Keratinocyte (primary cell): ENCODE measurements around the gene ZBTB20. TPM values are rescaled to one million over a fixed set of nuclear protein-coding genes. Genes with fewer than 3 reads are reported as not detected.

Experiments used
- DNase-seq: peaks from one replicate; pipeline ENCODE4 v3.0.0-alpha.2; 2011; ENCODE audit warnings: low read depth, missing footprints, low spot score
- FAIRE-seq: peaks from 2 replicates; lab custom pipeline; 2011; peaks lifted over from hg19 to GRCh38; lab: Jason Lieb, UNC
- H2AFZ ChIP-seq: 2 replicates; pipeline ENCODE4 v1.6.0; 2012; ENCODE audit warnings: low read length, control low read depth, inconsistent platforms; ENCODE audit not compliant: control insufficient read depth
- H3K27ac ChIP-seq: 2 replicates; pipeline ENCODE4 v1.5.1; 2011; ENCODE audit warnings: low read length; ENCODE audit not compliant: control insufficient read depth, insufficient read depth
- H3K27me3 ChIP-seq: 3 replicates; pipeline ENCODE4 v1.6.0; 2011; ENCODE audit warnings: low read length; ENCODE audit not compliant: control insufficient read depth, insufficient read depth; ENCODE audit errors: extremely low read depth
- H3K36me3 ChIP-seq, 2 experiments: 2 replicates in 1 of 2; 3 replicates in 1 of 2; pipeline ENCODE4 v1.5.1; 2011; ENCODE audit warnings: low read length in 2 of 2, mild to moderate bottlenecking in 1 of 2; ENCODE audit not compliant: control insufficient read depth in 2 of 2, insufficient read depth in 2 of 2; ENCODE audit errors: extremely low read depth in 1 of 2
- H3K4me1 ChIP-seq: 3 replicates; pipeline ENCODE4 v1.5.1; 2011; ENCODE audit warnings: low read length; ENCODE audit not compliant: control insufficient read depth, insufficient read depth; ENCODE audit errors: extremely low read depth
- H3K4me2 ChIP-seq: 3 replicates; pipeline ENCODE4 v1.6.0; 2011; ENCODE audit warnings: low read depth, low read length; ENCODE audit not compliant: control insufficient read depth, insufficient read depth; ENCODE audit errors: extremely low read depth
- H3K4me3 ChIP-seq, 3 experiments: fragments of 200-600 bp in 1 of 3; sonication (generic) in 1 of 3; 2 replicates in 2 of 3; 3 replicates in 1 of 3; pipeline ENCODE4 v1.5.1; 2011 to 2016; ENCODE audit warnings: low read length in 3 of 3, mild to moderate bottlenecking in 3 of 3, control low read depth in 2 of 3, inconsistent platforms in 1 of 3, low read depth in 1 of 3, mixed read lengths in 1 of 3, mixed run types in 1 of 3, moderate library complexity in 1 of 3; ENCODE audit not compliant: control insufficient read depth in 2 of 3, insufficient read depth in 2 of 3; ENCODE audit errors: extremely low read depth in 1 of 3
- H3K79me2 ChIP-seq: 2 replicates; pipeline ENCODE4 v1.6.0; 2012; ENCODE audit warnings: low read length; ENCODE audit not compliant: control insufficient read depth, insufficient read depth
- H3K9ac ChIP-seq: 3 replicates; pipeline ENCODE4 v1.6.0; 2011; ENCODE audit warnings: low read length; ENCODE audit not compliant: control insufficient read depth, insufficient read depth; ENCODE audit errors: extremely low read depth
- H3K9me1 ChIP-seq: 3 replicates; pipeline ENCODE4 v1.6.0; 2011; ENCODE audit warnings: low read length; ENCODE audit not compliant: control insufficient read depth, insufficient read depth; ENCODE audit errors: extremely low read depth
- H3K9me3 ChIP-seq: 2 replicates; pipeline ENCODE4 v1.5.1; 2012; ENCODE audit warnings: low read depth, low read length; ENCODE audit not compliant: control insufficient read depth
- H4K20me1 ChIP-seq: 3 replicates; pipeline ENCODE4 v1.6.0; 2011; ENCODE audit warnings: low read length; ENCODE audit not compliant: control insufficient read depth, insufficient read depth; ENCODE audit errors: extremely low read depth
- CTCF ChIP-seq, 3 experiments: IDR thresholded peaks in 1 of 3; conservative IDR thresholded peaks in 1 of 3; optimal IDR thresholded peaks in 1 of 3; 2 replicates in 2 of 3; 3 replicates in 1 of 3; pipeline versions ENCODE3 to v1.5.1; 2011; ENCODE audit warnings: low read length in 3 of 3, mild to moderate bottlenecking in 3 of 3, moderate library complexity in 2 of 3, control low read depth in 1 of 3, inconsistent platforms in 1 of 3; ENCODE audit not compliant: insufficient read depth in 2 of 3; ENCODE audit errors: extremely low read depth in 1 of 3
- EZH2 ChIP-seq: IDR thresholded peaks from one replicate; pipeline ENCODE4 v1.6.1; 2012; ENCODE audit warnings: inconsistent platforms, mild to moderate bottlenecking, low read length, moderate library complexity
- dilution Hi-C: fragments of 300-500 bp; cut with MboI; formaldehyde crosslinking; loops from one replicate; pipeline ENCODE4 v1.7.0; 2020; ENCODE audit warnings: low sequenced_read_pairs; ENCODE audit not compliant: extremely low pct_ligation_motif_present
- polyA plus RNA-seq, 5 experiments: library from polyadenylated mRNA; depleted of rRNA in 3 of 5; stranded (reverse) in 3 of 5; stranded (forward) in 1 of 5; unstranded in 1 of 5; fragments of >200 nt; gene quantifications; 1 replicate in 1 of 5; 2 replicates in 3 of 5; 3 replicates in 1 of 5; pipeline versions ENCODE4 v1.2.1 to v1.2.3, GENCODE V29; 2011 to 2012; ENCODE audit warnings: missing spikeins in 2 of 5, low read depth in 1 of 5, low replicate concordance in 1 of 5

ZBTB20 gene
- polyA plus RNA-seq, 1 donor (not counting 4 experiments of a cell fraction or from before 2014, with no cell fraction given), result 0.52 TPM

- Histone ChIP-seq H3K4me1 (no peaks in the 10 kb centered on the region), H3K27ac (no peak overlapping the region), H3K9me1 (no peaks in the 10 kb centered on the region), H3K9me3 (no peaks in the 10 kb centered on the region), H3K9ac (no peak overlapping the region), H3K27me3 (no peaks in the 10 kb centered on the region), H3K79me2 (no peaks in the 10 kb centered on the region), H4K20me1 (no peaks in the 10 kb centered on the region), H3K4me3 (no peak overlapping the region), H3K36me3 (no peaks in the 10 kb centered on the region), H3K4me2 (no peak overlapping the region), H2AFZ (no peak overlapping the region)
- dilution Hi-C loops, result no loop called here
- FAIRE-seq, result no peak
- DNase-seq, result no peak
- TF ChIP-seq EZH2 (no peak), CTCF (optimal IDR thresholded peaks at IDR 0.05 in 1 of 3, IDR thresholded peaks at IDR 0.05 in 1 of 3, conservative IDR thresholded peaks at IDR 0.05 in 1 of 3; ENCODE audit: extremely low read depth in 1 of 3, insufficient read depth in 2 of 3, low read length in 3 of 3) (no peak)
Measured at GRCh38 chr3:115090712-115091111, 56.4 kb downstream of the ZBTB20 start.

GRCh38 chr3:115089481-115089880, 57.6 kb downstream of the ZBTB20 start:
- Histone ChIP-seq H3K79me2 (no peaks in the 10 kb centered on the region), H3K9me3 (no peaks in the 10 kb centered on the region), H3K9me1 (no peaks in the 10 kb centered on the region), H3K27me3 (no peaks in the 10 kb centered on the region), H2AFZ (no peak overlapping the region), H3K27ac (no peak overlapping the region), H3K9ac (no peak overlapping the region), H3K4me1 (no peaks in the 10 kb centered on the region), H3K4me2 (no peak overlapping the region), H3K4me3 (no peak overlapping the region), H4K20me1 (no peaks in the 10 kb centered on the region), H3K36me3 (no peaks in the 10 kb centered on the region)
- dilution Hi-C loops, result no loop called here
- DNase-seq, result no peak
- TF ChIP-seq EZH2 (no peak), CTCF (optimal IDR thresholded peaks at IDR 0.05 in 1 of 3, IDR thresholded peaks at IDR 0.05 in 1 of 3, conservative IDR thresholded peaks at IDR 0.05 in 1 of 3; ENCODE audit: extremely low read depth in 1 of 3, insufficient read depth in 2 of 3, low read length in 3 of 3) (no peak)
- no peak for FAIRE-seq
